ENCODE measurements around the gene NDST3. TPM values are rescaled to one million over a fixed set of nuclear protein-coding genes. Genes with fewer than 3 reads are reported as not detected.

NDST3 gene
- total RNA-seq, 1 experiment from 2014 or later, result not detected

DNA sequence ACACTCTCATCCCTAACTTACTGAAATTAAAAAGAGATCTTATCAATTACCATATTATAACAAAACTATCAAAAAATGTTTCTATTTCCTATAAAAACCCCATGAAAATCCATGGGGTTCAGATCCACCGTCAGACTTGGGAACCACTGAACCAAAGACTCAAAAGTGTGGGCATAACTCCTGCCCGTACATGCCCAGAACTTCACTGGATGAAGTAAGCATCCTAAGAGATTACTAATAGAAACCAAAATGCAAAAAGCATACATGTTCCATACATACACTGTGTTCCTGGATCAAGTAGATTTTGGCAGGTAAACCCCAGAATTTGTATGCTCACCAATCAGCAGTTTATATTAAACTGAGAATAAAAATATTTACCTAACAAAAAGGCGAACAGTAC, 252.4 kb downstream of the NDST3 start:
- no peak overlapping the region for H3K4me3 ChIP-seq (ENCODE audit: low read depth in 2 of 2, low read length in 2 of 2)
- H3K4me1 ChIP-seq (ENCODE audit: control insufficient read depth, insufficient read depth, low read length), result no peaks in the 10 kb centered on the region
- BruUV-seq (replicated peaks), result no TSS peak
- no peaks in the 10 kb centered on the region; the same call in 1 of the 2 replicates for H3K36me3 ChIP-seq (ENCODE audit: control insufficient read depth, insufficient read depth, low read length)
- ChIA-PET CTCF (no interaction called here), POLR2A (no interaction called here)
- no peak for TF ChIP-seq TCF7L2 (IDR thresholded peaks at IDR 0.05; ENCODE audit: low read depth, low read length)
- no peak for TF ChIP-seq POLR2AphosphoS5 (IDR thresholded peaks at IDR 0.05; ENCODE audit: low read depth, low read length)
- TF ChIP-seq, protein P1, sequence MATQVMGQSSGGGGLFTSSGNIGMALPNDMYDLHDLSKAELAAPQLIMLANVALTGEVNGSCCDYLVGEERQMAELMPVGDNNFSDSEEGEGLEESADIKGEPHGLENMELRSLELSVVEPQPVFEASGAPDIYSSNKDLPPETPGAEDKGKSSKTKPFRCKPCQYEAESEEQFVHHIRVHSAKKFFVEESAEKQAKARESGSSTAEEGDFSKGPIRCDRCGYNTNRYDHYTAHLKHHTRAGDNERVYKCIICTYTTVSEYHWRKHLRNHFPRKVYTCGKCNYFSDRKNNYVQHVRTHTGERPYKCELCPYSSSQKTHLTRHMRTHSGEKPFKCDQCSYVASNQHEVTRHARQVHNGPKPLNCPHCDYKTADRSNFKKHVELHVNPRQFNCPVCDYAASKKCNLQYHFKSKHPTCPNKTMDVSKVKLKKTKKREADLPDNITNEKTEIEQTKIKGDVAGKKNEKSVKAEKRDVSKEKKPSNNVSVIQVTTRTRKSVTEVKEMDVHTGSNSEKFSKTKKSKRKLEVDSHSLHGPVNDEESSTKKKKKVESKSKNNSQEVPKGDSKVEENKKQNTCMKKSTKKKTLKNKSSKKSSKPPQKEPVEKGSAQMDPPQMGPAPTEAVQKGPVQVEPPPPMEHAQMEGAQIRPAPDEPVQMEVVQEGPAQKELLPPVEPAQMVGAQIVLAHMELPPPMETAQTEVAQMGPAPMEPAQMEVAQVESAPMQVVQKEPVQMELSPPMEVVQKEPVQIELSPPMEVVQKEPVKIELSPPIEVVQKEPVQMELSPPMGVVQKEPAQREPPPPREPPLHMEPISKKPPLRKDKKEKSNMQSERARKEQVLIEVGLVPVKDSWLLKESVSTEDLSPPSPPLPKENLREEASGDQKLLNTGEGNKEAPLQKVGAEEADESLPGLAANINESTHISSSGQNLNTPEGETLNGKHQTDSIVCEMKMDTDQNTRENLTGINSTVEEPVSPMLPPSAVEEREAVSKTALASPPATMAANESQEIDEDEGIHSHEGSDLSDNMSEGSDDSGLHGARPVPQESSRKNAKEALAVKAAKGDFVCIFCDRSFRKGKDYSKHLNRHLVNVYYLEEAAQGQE (IDR thresholded peaks at IDR 0.05; ENCODE audit: insufficient read depth in 1 of 2, low read depth in 2 of 2, low read length in 1 of 2), result no peak
- TF ChIP-seq, protein P2, sequence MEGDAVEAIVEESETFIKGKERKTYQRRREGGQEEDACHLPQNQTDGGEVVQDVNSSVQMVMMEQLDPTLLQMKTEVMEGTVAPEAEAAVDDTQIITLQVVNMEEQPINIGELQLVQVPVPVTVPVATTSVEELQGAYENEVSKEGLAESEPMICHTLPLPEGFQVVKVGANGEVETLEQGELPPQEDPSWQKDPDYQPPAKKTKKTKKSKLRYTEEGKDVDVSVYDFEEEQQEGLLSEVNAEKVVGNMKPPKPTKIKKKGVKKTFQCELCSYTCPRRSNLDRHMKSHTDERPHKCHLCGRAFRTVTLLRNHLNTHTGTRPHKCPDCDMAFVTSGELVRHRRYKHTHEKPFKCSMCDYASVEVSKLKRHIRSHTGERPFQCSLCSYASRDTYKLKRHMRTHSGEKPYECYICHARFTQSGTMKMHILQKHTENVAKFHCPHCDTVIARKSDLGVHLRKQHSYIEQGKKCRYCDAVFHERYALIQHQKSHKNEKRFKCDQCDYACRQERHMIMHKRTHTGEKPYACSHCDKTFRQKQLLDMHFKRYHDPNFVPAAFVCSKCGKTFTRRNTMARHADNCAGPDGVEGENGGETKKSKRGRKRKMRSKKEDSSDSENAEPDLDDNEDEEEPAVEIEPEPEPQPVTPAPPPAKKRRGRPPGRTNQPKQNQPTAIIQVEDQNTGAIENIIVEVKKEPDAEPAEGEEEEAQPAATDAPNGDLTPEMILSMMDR (IDR thresholded peaks at IDR 0.05), result no peak
- no peak for TF ChIP-seq SIN3A (IDR thresholded peaks at IDR 0.05; ENCODE audit: borderline replicate concordance, insufficient read depth, low read depth, low read length)
- intact Hi-C loops (cut with micrococcal nuclease; ENCODE audit: unreplicated experiment) (no loop called here), in situ Hi-C loops (cut with HindIII; ENCODE audit: low pct_unique_long_range_greater_than_20kb, low sequenced_read_pairs) (no loop called here)
- ATAC-seq (no peak), DNase-seq (ENCODE audit: low read depth, low spot score) (no peak)
- no peaks in the 10 kb centered on the region for H3K9me3 ChIP-seq (ENCODE audit: control insufficient read depth, insufficient read depth, low read depth, low read length)
- H3K27ac ChIP-seq (ENCODE audit: low read length), result no peak overlapping the region
- no peaks in the 10 kb centered on the region for H3K27me3 ChIP-seq (ENCODE audit: control insufficient read depth, insufficient read depth, low read length)

DNA sequence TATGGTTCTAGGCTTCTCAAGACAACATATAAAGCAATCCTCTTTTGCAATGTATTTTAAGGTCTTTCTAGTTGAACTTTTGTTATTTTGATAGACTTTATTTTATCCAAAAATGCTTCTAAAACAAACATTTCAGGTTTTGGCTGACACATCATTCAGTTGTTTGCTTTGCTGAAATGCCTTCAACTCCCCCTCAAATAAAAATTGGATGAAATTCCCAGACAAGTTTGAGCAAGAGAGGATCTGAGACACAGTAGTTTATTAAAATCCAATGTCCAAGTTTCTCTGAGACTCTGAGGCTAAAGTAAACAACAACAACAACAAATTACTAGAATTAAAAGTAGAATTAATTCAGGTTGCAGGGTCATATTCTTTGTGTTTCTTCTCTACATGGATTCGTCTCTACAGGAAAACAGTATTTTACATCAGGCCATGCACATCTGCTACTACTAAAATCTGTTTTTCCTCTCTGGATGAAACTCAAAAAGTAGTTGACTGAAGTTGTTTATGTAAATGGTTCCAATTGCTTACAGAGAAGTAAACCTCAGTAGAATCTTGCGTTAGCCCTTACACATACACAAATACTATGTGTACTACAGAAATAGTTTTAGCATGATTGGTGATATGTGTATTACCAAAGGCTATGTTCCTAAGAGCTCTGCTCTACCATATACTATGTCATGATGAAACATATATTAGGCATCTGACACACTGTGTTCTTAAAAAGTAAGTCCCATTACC, 253.6 kb downstream of the NDST3 start:
- ChIA-PET POLR2A (no interaction called here), CTCF (no interaction called here)
- in situ Hi-C loops (cut with HindIII; ENCODE audit: low pct_unique_long_range_greater_than_20kb, low sequenced_read_pairs), result no loop called here
- DNase-seq (ENCODE audit: low read depth, low spot score) (no peak), ATAC-seq (no peak)
- no peaks in the 10 kb centered on the region for H3K36me3 ChIP-seq (ENCODE audit: control insufficient read depth, insufficient read depth, low read length)
- TF ChIP-seq, protein P2 (IDR thresholded peaks at IDR 0.05), result no peak
- no peak for TF ChIP-seq TCF7L2 (IDR thresholded peaks at IDR 0.05; ENCODE audit: low read depth, low read length)
- TF ChIP-seq SIN3A (IDR thresholded peaks at IDR 0.05; ENCODE audit: borderline replicate concordance, insufficient read depth, low read depth, low read length), result no peak
- TF ChIP-seq, protein P1 (IDR thresholded peaks at IDR 0.05; ENCODE audit: insufficient read depth in 1 of 2, low read depth in 2 of 2, low read length in 1 of 2), result no peak
- TF ChIP-seq POLR2AphosphoS5 (IDR thresholded peaks at IDR 0.05; ENCODE audit: low read depth, low read length), result no peak
- no peaks in the 10 kb centered on the region for H3K27me3 ChIP-seq (ENCODE audit: control insufficient read depth, insufficient read depth, low read length)
- H3K27ac ChIP-seq (ENCODE audit: low read length), result no peak overlapping the region
- no peaks in the 10 kb centered on the region for H3K9me3 ChIP-seq (ENCODE audit: control insufficient read depth, insufficient read depth, low read depth, low read length)
- intact Hi-C loops (cut with micrococcal nuclease; ENCODE audit: unreplicated experiment), result no loop called here
- no peaks in the 10 kb centered on the region for H3K4me1 ChIP-seq (ENCODE audit: control insufficient read depth, insufficient read depth, low read length)
- no TSS peak for BruUV-seq (replicated peaks)
- no peak overlapping the region for H3K4me3 ChIP-seq (ENCODE audit: low read depth in 2 of 2, low read length in 2 of 2)

Data from Panc1 (cell line).